A673 (cell line): ENCODE measurements around the gene UQCRH.

ENCODE experiments used
- EZH2 ChIP-seq: fragments of 200-600 bp; sonication (generic); IDR thresholded peaks from 2 replicates; pipeline ENCODE4 v1.6.1; 2017; ENCODE audit warnings: borderline replicate concordance, low read depth, mild to moderate bottlenecking, mixed read lengths, antibody characterized with exemption, low read length; ENCODE audit not compliant: poor library complexity, severe bottlenecking
- TF ChIP-seq, protein P1 (sequence below): fragments of 300-800, 200-600 bp; sonication (generic); conservative IDR thresholded peaks from 2 replicates; pipeline ENCODE4 v1.5.1; 2017; ENCODE audit warnings: low read depth, mild to moderate bottlenecking, antibody characterized with exemption, low read length, moderate library complexity, mixed read lengths

DNA sequence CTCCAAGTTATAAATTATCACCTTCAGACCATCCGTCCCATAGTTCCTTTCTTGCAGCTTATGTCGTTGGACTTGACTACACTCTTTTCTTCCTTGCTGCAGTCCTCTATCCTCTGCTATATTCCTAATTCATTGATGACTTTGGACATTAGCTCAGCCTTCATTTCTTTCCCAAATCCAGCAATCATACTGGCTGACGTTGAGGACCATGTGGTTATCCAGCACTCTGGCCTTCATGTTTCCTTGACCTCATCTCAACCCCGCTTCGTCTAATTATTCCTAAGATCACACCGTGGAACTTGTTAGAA lies 28.5 kb upstream of the UQCRH start:
- TF ChIP-seq, protein P1, sequence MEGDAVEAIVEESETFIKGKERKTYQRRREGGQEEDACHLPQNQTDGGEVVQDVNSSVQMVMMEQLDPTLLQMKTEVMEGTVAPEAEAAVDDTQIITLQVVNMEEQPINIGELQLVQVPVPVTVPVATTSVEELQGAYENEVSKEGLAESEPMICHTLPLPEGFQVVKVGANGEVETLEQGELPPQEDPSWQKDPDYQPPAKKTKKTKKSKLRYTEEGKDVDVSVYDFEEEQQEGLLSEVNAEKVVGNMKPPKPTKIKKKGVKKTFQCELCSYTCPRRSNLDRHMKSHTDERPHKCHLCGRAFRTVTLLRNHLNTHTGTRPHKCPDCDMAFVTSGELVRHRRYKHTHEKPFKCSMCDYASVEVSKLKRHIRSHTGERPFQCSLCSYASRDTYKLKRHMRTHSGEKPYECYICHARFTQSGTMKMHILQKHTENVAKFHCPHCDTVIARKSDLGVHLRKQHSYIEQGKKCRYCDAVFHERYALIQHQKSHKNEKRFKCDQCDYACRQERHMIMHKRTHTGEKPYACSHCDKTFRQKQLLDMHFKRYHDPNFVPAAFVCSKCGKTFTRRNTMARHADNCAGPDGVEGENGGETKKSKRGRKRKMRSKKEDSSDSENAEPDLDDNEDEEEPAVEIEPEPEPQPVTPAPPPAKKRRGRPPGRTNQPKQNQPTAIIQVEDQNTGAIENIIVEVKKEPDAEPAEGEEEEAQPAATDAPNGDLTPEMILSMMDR, result no peak
- TF ChIP-seq EZH2, result no peak
